ENCODE measurements around the gene SMPX.

The SMPX gene

DNA sequence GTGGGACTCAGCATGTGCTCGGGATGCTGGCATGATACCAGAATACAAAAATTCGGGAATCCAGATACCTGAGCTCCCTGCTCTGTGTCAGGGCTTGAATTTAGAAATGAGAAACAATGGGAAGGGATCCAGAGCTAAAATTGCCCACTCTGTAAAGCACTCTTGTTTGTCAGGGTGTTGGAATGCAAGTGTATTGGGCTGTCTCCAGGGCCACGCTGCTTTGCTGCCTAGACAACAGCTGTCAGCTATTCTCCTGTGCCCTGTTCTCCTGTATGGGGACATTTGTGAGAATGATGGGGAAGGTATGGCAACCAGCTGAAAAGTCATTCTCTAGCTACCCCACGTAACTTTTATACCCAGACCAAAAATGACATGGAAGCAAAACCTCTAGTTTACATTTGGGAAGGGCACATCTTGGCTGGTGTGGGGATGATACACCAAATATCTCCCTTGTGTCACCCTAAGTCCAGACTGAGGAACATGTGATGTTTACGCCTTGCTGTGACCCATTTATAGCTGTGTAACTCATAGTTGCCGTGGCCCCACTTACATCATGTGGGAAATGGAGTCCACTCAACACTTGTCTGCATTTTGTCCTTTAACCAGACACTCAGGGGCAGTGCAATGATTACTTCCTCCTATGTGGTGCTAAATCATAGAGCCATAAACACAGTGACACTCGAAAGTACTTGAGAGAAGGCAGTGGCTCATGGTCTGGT is 46.6 kb downstream of the SMPX start:
- no peak for DNase-seq

DNA sequence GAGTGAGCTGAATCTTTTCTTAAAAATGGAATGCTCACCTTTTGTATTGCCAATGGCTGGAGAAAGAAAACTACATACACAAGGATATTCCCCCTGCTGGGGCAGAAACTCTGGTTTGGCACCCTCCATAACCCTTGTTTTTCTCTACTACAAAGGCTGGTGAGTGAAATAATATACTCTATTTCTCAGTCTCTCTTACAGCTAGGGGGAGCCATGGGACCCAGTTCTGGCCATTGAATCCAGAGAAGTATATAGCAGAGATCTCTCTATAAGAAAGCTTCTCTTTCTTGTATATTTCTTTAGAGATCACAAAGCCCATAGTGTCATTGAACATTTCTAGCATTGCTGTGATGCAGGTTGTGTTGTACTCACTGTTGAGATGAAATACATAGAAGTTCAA is 49.8 kb downstream of the SMPX start:
- DNase-seq = no peak

DNA sequence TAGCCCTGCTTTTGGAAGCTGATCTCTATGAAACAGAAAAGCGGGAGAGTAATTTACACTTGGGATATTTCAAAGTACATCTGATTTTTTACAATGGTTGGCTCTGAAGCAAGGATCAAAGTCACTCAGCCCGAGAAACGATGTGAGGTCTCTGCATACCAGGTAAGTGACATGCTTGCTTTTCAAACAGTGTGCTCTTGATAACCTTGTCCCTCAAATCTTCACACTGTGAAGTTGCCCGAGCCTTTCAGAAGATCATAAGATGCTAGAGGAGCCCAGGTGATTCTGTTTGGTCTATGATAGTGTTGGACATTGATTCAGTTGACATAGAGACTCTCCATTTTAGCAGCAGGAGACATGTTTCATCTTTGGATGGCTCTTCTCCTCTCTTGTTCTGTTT is 52.7 kb downstream of the SMPX start:
- DNase-seq = no peak

DNA sequence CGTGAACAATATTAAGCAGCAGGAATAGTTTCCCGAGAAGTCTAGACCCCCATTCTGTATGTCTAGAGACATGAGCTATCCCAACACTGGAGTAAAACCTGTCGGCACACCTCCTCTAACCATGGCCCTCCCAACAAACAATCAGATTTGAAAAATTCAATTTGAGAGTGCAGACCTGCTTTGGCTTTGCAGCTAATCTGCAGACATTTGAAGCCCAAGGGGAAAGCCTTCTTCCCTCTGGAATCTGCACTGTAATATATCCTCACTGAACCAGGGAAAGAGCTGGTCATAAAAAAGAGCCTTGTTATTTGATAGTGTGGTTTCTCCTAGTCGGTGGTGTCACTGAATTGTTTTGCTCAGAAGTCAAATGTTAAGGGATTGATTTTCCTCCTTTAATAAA is 55.2 kb downstream of the SMPX start:
- DNase-seq = no peak

DNA sequence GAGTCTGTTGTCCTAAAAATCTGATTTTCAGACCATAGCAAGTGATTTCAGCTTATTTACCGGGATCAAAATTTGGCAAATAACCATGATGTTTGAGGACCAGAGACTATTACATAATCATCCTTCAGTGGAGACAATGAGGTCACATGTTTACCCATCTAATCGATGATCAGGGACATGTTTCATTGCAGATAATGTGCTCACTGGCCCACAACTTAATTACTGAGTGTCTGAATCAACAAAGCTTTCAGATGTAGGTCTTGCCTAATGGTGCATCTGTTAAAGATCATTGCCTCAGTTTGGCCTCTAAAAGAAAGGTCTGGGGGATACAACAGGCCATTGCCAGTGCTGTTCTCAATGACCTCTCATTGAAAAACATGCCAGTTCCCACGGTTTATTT is 56.9 kb downstream of the SMPX start:
- no peak for DNase-seq

DNA sequence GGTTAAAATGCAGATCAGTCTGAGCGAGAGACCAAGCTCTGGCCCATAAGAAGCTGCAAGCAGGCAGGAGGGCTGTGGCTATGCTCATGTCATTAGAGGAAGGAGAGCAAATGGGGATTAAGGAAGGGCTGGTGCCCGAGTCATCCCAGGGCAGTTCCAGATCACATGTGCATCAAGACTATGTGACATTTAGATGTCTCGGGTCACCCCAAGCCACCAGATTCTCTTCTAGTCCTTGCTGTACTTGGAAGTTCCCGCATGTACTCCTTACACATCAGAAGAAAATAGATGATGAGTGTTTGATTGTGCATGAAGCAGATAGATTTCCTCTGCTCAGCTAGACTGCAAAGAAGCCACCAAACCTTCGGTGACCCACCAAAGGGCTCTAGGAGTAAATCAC is 57.6 kb downstream of the SMPX start:
- DNase-seq = no peak

DNA sequence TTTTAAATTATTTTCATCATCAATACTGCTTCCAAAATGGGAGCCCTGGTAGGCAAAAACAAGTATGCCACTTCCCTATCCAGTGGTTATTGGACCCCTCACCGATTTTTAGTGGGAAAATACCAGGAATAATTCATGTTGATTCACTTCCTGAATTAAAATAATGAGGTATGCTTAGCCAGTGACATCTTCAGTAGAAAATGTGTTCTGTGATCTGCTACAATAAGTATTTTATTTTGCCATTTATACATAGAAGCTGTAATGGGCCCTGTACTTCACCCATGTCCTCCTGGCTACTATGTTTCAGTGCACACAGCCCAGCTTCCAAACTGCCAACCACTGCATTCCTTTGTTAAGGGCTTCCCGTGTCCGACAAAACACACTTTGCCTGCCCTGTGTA is 58.8 kb downstream of the SMPX start:
- DNase-seq = no peak

DNA sequence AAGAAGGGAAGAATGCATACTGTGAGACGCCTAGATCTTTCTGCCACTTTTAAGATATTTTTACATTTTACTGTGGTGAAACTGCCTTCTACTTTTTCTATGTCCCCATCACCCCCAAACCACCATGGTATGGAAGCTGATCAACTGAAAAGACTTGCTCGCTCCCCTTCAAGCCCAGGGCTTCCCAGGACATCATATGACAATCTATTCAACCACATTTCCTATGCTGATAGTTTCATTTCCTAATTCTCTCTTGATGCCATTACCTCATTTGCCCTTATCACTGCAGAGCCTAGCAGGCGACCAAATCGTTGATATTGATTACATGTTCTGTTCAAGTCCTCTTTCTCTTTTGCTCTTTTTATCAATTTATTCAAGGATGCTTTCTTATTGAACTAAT is 59.6 kb downstream of the SMPX start:
- no peak for DNase-seq

DNA sequence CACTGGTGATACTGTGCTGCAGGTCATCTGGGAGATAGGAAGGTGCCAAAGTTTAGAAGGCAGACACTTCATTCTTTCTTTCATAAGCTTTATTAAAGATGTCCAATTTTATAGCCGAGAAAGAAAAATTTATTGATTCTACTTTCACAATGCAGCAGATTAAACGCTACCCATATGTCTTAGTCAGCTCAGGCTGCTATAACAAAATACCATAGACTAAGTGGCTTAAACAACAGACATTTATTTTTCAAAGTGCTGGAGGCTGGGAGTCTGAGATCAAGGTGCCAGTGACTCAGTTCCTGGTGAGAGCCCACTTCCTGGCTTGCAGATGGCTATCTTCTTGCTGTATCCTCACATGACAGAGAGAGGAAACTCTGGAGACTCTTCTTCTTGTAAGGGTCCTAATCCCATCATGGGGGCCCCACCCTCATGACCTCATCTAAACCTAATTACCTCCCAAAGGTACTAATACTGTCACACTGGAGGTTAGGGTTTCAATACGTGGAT is 66.4 kb downstream of the SMPX start:
- no peak for DNase-seq

DNA sequence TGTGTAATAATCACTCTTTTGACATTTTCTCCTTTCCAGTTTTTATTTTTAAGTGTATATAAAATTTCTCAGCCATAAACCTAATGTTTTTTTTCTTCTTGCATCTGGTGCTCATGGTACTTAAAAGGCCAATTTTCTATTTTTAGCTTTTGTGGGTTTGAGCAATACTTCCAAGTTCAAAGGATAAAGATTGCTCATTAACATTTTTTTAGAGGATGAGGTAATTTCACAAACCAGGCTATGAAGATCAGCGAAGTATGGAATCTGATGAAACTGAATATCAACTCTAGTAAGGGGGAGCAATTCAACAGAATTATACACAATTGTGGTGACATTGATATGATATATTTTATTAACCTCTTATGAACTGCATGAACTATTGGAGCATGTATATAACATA is 74.0 kb downstream of the SMPX start:
- DNase-seq = no peak

DNA sequence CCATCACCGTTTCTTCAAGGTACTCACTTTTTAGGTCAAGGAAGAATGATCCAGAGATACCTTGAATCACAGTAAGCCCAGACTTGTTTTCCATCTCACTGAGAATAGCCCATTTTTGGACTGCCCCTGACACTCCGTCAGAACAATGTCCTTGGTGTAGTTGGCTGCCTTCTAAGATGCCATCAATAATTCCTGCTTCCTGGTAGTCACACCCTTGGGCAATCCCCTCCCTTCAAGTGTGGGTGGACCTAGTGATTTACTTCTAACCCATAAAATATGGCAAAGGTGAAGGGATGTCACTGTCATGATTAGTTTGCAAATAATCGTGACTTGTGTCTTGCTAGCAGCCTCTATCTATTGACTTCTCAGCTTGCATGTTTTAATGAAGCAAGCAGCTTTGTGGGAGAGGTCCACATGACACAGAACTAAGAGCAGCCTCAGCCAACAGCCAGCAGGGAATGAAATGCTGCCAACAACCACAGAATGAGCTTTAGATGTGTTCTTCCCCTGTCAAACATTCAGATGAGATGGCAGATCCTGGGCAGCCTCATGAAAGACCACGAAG is 79.8 kb downstream of the SMPX start:
- no peak for DNase-seq

DNA sequence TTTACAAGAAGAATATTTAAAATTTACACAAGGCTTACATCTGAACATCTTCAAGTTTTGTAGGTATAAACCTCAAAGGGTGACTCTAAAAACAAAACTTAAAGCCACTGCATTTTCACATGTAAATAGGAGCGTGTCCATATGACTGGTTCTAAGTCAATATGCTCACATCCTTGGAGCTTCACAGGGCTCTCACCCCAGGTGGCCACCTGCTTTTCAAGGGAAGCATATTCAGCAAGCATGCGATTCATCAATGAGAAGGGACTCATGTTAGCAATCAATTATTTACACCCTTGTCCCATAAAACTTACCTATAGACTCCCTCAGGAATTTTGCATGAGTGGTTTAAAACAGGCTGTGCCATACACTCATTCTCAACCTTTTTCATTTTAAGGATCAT is 82.0 kb downstream of the SMPX start:
- DNase-seq = no peak

DNA sequence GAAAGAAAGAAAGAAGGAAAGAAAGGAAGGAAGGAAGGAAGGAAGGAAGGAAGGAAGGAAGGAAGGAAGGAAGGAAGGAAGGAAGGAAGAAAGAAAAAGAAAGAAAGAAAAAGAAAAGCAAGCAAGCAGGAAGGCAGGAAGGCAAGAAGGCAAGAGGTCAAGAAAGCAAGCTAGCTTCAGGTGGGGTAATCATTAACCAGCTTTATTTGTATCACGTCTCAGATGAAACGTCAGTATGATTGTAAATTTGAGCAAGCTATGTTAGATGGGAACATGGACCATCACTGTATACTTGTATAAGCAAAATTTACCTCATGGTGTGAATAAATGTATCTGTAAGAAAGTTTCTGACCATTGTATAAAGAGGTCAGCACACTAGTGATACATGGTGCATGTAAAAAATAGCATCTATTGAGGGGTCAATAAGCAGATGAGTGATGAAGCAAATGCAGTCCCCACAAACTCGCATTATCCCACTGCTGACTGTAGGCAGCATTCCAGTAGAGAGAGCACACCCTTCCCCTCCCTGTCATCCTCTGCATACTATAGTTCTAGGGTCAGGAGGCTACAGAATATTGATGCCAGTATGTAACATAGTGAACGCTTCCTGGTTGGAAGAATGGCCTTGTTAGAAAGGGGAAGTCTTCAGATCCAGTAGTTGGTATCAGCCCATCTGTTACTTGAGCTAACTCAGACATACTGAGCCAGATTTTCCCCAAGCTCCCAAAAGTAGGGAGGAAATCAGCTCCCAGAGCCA is 83.3 kb downstream of the SMPX start:
- DNase-seq = no peak

DNA sequence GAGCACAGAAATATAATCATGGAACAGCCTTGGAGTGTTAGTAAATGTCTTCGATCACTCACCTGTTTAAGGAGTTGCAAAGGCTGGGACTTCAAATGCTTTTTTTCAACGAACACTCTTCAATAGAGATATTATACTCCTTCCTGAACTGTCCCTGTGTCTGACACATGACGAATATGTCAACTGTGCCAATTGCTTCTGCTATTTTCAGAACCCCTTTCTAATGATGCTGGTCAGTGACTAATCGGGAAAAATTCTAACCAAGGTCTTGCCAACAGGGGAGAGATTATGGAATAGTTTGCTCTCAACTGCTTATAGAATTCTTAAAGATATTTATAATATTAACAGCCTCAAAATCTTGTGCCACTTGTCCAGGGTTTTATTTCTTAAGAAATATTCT is 91.2 kb downstream of the SMPX start:
- DNase-seq = no peak

DNA sequence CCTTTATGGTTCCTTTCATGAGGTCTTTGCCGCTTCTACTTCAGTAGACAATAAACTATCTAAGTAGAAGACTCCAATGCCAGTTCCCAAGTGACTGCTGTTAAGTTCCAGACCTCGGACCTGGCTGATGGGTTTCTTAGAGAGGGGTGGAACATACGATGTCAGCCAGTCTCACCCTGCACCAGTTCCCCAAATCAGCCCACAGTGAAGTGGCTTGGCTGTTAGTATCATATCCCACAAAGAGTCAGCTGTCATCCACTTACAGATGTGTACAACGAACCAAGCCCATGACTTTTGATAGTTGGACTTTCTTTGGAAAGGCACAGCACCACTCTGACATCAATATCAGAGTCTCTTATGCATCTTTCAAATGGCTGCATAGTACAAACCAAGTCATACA is 91.7 kb downstream of the SMPX start:
- no peak for DNase-seq

DNA sequence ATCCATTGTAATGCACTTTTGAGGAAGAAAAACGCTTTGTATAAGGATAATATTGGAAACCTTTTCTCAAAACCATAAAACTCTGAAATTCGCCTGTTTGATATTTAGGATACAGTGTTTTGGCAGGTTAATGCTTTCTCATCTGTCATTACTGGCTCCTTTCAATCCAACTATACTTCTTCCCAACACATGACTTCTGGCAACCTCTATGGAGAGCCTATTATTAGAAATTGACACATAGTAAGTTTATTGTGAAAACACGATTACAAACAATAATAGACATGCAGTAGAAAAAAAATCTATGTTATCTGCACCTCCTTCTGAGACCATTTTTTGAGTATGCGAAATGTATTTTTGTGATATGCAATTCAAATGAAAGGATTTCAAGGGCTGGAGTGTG is 95.2 kb downstream of the SMPX start:
- DNase-seq = no peak

DNA sequence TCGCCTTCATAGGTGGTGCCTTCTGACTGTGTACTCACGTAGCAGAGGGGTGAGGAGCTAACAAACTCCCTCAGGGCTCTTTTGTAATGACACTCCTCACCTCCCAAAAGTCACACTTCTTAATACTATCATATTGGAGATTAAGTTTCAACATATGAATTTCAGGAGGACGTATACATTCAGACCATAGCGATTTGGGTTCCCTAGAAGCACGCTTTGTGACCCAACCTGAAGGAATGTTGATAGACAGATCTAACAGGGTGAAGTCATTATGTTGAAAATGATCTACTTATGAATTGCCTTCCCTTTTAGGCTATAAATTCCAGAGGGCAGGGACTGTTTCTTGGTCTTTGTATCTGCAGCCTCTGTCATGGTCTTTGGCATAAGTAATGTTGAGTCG is 96.6 kb downstream of the SMPX start:
- DNase-seq = no peak

DNA sequence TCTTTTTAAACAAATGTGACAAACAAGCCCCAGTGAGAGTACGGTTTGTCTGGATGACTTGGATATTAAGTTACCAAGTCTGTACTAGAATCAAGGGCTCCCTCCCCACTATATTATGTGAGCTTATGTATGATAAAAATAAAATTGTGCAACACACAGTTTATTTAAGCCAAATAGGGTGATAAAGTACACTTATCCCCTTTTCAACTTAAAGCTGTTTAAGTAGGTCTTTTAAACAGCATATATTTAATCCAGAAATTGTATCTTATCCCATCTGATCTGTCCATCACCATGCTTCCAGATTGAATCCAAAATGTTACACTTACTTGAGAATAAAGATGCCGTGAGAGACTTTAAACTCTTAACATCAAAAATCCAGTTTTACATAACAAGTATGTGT is 97.8 kb downstream of the SMPX start:
- no peak for DNase-seq

DNA sequence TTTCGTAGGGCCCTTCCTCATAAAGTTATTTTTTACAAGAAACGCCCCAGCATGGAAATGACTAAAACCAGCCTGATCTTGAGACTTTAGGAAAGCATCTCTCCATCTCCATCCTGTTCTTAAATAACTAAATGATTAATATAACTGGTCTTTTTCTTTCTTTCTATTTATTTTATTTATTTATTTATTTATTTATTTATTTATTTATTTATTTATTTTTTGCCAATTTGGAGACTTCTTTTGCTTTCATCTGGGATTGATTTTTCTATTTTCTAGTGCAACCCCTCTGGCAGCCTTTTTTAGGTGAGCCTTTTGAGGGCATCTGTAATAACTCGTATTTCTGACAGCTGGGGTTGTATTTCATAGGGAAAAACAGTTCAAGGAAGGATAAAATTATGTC is 98.6 kb downstream of the SMPX start:
- DNase-seq = no peak

DNA sequence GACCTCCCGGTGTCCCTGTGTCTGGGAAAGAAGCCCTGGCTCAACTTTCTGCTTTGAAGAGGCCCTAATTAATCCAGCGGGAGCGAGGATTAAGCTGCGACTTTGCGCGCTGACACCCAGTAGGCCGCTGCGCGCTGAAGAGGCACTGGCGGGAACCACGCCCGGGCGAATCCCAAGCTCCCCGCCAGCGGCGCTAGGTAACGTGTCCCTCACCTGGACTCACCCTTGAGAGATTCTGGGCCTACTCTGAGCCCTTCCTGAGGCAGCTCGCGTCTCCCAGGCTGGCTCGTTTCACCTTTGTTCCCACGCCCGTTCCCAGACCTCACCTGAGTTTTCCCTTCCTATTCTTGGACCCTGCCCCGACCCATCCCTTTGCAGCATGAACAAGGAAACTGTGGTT is 99.2 kb downstream of the SMPX start:
- peak; percentile 17 for DNase-seq

DNA sequence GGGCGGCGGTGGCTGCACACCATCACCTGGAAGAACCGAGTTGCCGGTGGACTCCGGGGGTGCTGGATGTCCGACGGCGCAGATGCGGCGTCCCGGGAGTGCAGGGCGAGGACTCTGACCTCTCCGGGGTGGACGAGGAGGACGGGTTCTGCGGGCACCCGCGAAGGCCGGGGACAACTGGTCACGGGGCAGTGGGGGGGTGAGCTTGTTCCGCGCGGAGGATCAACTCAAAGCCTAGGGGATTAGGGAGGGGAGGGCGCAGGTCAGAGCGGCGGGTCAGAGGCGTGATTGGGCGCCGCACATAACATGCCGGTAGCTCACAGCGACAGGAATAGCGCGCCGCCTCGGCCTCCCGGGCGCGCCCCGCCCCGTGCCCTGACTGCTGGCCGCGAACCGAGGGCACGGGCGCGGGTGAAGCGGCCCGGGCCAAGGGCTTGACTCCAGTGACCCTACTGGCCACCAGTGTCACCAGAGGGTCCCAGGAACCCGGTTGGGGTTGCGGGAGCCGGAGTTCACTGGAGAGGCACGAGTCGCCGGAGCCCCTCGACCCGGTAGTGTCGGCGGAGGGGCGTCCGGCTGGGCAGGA is 99.7 kb downstream of the SMPX start, which contains the start of gene KLHL34:
KLHL34 (minus strand) TSS at position 179 of the 586 bp plus-strand sequence. CDS start 542 bp downstream, outside the sequence.
- DNase-seq = peak; percentile 20

DNA sequence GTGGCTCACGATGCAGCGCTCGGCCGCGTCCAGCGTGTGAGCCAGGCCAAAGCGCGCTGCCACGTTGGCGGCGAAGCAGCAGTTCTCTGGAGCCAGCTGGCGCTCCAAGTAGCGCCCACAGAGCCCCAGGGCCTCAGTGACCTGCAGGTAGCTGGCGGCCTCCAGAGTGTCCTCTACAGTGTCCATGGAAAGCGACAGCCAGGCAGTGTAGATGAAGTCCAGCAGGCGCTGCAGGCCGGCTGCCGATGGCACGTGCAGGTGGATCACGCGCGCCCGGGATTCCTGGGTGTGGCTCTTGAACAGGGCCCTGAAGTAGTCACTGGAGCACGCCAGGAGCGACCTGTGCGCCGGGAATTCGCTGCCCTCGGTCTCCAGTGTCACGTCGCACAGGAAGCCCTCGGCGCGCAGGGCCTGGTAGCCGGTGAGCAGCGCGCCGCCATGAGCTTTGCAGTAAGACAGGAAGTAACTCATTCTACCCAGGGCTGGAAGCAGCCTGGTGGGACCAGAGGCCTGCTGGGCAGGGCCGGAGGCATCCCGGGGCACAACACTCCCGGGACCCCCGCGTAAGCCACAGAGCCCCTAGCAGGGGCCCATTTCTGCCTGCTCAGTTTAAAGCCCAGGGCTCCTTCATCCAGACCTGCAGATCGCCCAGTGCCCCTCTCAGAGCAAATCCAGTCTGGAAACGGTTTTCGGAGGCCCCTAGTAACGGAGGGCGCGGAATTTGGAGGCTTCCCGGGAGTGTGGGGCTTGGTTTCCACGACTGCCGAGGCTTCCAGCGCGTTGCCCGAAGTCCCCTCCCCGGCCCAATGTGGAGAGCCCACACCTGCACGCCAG is 100.4 kb downstream of the SMPX start:
- peak; percentile 5 for DNase-seq
